ENCODE measurements around the gene ATP1A1.

- TF ChIP-seq ZFP3 (CRISPR knock-in tag; IDR thresholded peaks at IDR 0.05) (no peak), RARB (CRISPR knock-in tag; IDR thresholded peaks at IDR 0.05) (no peak), PATZ1 (CRISPR knock-in tag; IDR thresholded peaks at IDR 0.05; ENCODE audit: borderline replicate concordance) (no peak), BACH2 (CRISPR knock-in tag; IDR thresholded peaks at IDR 0.05; ENCODE audit: borderline replicate concordance) (no peak), OSR1 (CRISPR knock-in tag; IDR thresholded peaks at IDR 0.05) (no peak), TCF4 (CRISPR knock-in tag; IDR thresholded peaks at IDR 0.05; ENCODE audit: borderline replicate concordance) (no peak), ZNF8 (CRISPR knock-in tag; IDR thresholded peaks at IDR 0.05) (no peak), CSRNP3 (CRISPR knock-in tag; IDR thresholded peaks at IDR 0.05) (no peak), SNAI2 (CRISPR knock-in tag; IDR thresholded peaks at IDR 0.05) (no peak)
Observed at GRCh38 chr1:116340506-116341231, 32.4 kb upstream of the ATP1A1 start.
